CD14-positive monocyte (primary cell): ENCODE measurements around the gene TMC6. TPM values are rescaled to one million over a fixed set of nuclear protein-coding genes. Genes with fewer than 3 reads are reported as not detected.

Experiments used
- DNase-seq, 3 donors: peaks; one replicate each; pipeline ENCODE4 v3.0.0-alpha.2; 2011 to 2022
- H2AFZ ChIP-seq: 2 replicates; pipeline ENCODE4 v1.6.0; 2012; ENCODE audit warnings: mild to moderate bottlenecking, low read depth, low read length, inconsistent platforms; ENCODE audit not compliant: insufficient read depth, poor library complexity, severe bottlenecking
- H3K27ac ChIP-seq, 2 donors: 1 replicate in 1 of 2; 2 replicates in 1 of 2; pipeline ENCODE4 v1.5.1; 2012 to 2013; ENCODE audit warnings: low read length in 2 of 2, control low read depth in 1 of 2, inconsistent platforms in 1 of 2, low read depth in 1 of 2, mild to moderate bottlenecking in 1 of 2
- H3K27me3 ChIP-seq, 2 donors: one replicate each; pipeline versions ENCODE4 v1.6.0 to v1.6.1; 2011 to 2013; ENCODE audit warnings: low read length in 2 of 2; ENCODE audit not compliant: control insufficient read depth in 2 of 2, insufficient read depth in 2 of 2
- H3K36me3 ChIP-seq, 2 donors: replicated peaks in 1 of 2; 1 replicate in 1 of 2; 2 replicates in 1 of 2; pipeline versions ENCODE4 v1.5.1 to v1.6.1; 2012 to 2013; ENCODE audit warnings: low read length in 2 of 2, control low read depth in 1 of 2, inconsistent platforms in 1 of 2, mild to moderate bottlenecking in 1 of 2; ENCODE audit not compliant: insufficient read depth in 2 of 2, control insufficient read depth in 1 of 2
- H3K4me1 ChIP-seq, 2 donors: 1 replicate in 1 of 2; 2 replicates in 1 of 2; pipeline versions ENCODE4 v1.5.1 to v1.6.1; 2012 to 2013; ENCODE audit warnings: low read length in 2 of 2, control low read depth in 1 of 2, inconsistent platforms in 1 of 2, mild to moderate bottlenecking in 1 of 2, moderate library complexity in 1 of 2; ENCODE audit not compliant: insufficient read depth in 2 of 2, control insufficient read depth in 1 of 2
- H3K4me2 ChIP-seq: replicated peaks from 2 replicates; pipeline ENCODE3; 2012; ENCODE audit warnings: low read length, moderate library complexity, mild to moderate bottlenecking; ENCODE audit not compliant: poor library complexity, severe bottlenecking; ENCODE audit errors: extremely low read depth
- H3K4me3 ChIP-seq, 3 experiments: fragments of 200-600 bp in 1 of 3; sonication (generic) in 1 of 3; replicated peaks in 1 of 3; 1 replicate in 2 of 3; 2 replicates in 1 of 3; pipeline ENCODE4 v1.5.1; 2011 to 2013; ENCODE audit warnings: low read length in 3 of 3, mild to moderate bottlenecking in 3 of 3, control low read depth in 2 of 3, low read depth in 2 of 3, inconsistent platforms in 1 of 3, moderate library complexity in 1 of 3
- H3K79me2 ChIP-seq: 2 replicates; pipeline ENCODE4 v1.6.0; 2012; ENCODE audit warnings: mild to moderate bottlenecking, control low read depth, inconsistent platforms, low read length, moderate library complexity; ENCODE audit not compliant: insufficient read depth
- H3K9ac ChIP-seq: 2 replicates; pipeline ENCODE4 v1.6.0; 2017; ENCODE audit warnings: low read length, mild to moderate bottlenecking; ENCODE audit not compliant: insufficient read depth, poor library complexity, severe bottlenecking
- H3K9me3 ChIP-seq, 2 donors: replicated peaks in 1 of 2; 1 replicate in 1 of 2; 2 replicates in 1 of 2; pipeline versions ENCODE4 v1.5.1 to v1.6.1; 2012 to 2013; ENCODE audit warnings: low read length in 2 of 2, control low read depth in 1 of 2; ENCODE audit not compliant: control insufficient read depth in 1 of 2, insufficient read depth in 1 of 2
- H4K20me1 ChIP-seq: 2 replicates; pipeline ENCODE4 v1.6.0; 2012; ENCODE audit warnings: mild to moderate bottlenecking, low read length, control low read depth, moderate library complexity; ENCODE audit not compliant: insufficient read depth
- H3K27ac Mint-ChIP-seq, 7 donors: one replicate each; pipeline ENCODE4 v1.8.0; 2020; ENCODE audit warnings: mild to moderate bottlenecking in 7 of 7, mixed read lengths in 7 of 7, moderate library complexity in 6 of 7, inconsistent platforms in 2 of 7
- H3K27me3 Mint-ChIP-seq, 3 donors: one replicate each; pipeline ENCODE4 v1.8.0; 2021 to 2022; ENCODE audit warnings: low read depth in 3 of 3, mild to moderate bottlenecking in 3 of 3, mixed read lengths in 3 of 3, moderate library complexity in 3 of 3, inconsistent platforms in 1 of 3
- H3K36me3 Mint-ChIP-seq, 2 donors: one replicate each; pipeline ENCODE4 v1.8.0; 2020; ENCODE audit warnings: mixed read lengths in 2 of 2, inconsistent platforms in 1 of 2, mild to moderate bottlenecking in 1 of 2
- H3K4me1 Mint-ChIP-seq: one replicate; pipeline ENCODE4 v1.8.0; 2020; ENCODE audit warnings: mild to moderate bottlenecking, mixed read lengths
- H3K4me3 Mint-ChIP-seq, 2 donors: one replicate each; pipeline ENCODE4 v1.8.0; 2020; ENCODE audit warnings: mild to moderate bottlenecking in 2 of 2, mixed read lengths in 2 of 2, moderate library complexity in 1 of 2
- H3K9me3 Mint-ChIP-seq, 7 donors: one replicate each; pipeline ENCODE4 v1.8.0; 2020 to 2022; ENCODE audit warnings: mixed read lengths in 7 of 7, mild to moderate bottlenecking in 6 of 7, moderate library complexity in 6 of 7, inconsistent platforms in 2 of 7
- CTCF ChIP-seq: fragments of 200-600 bp; IDR thresholded peaks from one replicate; pipeline ENCODE4 v1.8.0; 2022; ENCODE audit warnings: antibody characterized with exemption, mild to moderate bottlenecking
- WGBS: methylation state at CpG from one replicate; pipeline ENCODE4 v1.1.5; 2013; ENCODE audit warnings: missing lambda C conversion rate; ENCODE audit not compliant: insufficient coverage; 5-methylcytosine and 5-hydroxymethylcytosine counted together
- intact Hi-C, 2 donors: fragments of 100-400 bp; cut with micrococcal nuclease; formaldehyde crosslinking; loops; one replicate each; pipeline versions ENCODE4 v1.15.0 to v1.15.1; 2023
- polyA plus RNA-seq, 3 donors: library from polyadenylated mRNA; depleted of rRNA in 1 of 3; unstranded in 2 of 3; stranded (reverse) in 1 of 3; fragments of 300-500 nt in 2 of 3; fragments of >200 nt in 1 of 3; fragmentation: Illumina TruSeq in 2 of 3; gene quantifications; 1 replicate in 2 of 3; 2 replicates in 1 of 3; pipeline ENCODE4 v1.2.3, GENCODE V29; 2012 to 2021

The TMC6 gene
- polyA plus RNA-seq, 3 donors: 60.1 to 107 (median 79.2) TPM

- peak overlapping the region; percentile 76 for H3K4me2 ChIP-seq
- H3K36me3 ChIP-seq: peaks cover 11 to 16% of the 10 kb centered on the region in 2 donors
- no peak for TF ChIP-seq CTCF
- peak overlapping the region; percentile 27 to 72 for H3K27ac ChIP-seq
- H3K9me3 ChIP-seq: no peaks in the 10 kb centered on the region
- H3K27me3 ChIP-seq: no peaks in the 10 kb centered on the region
- peaks cover 27 to 37% of the 10 kb centered on the region in 2 donors for H3K36me3 Mint-ChIP-seq
- peaks cover 29% of the 10 kb centered on the region for H4K20me1 ChIP-seq
- peaks cover 39% of the 10 kb centered on the region for H3K79me2 ChIP-seq
- H3K27me3 Mint-ChIP-seq: peaks cover 0 to 2% (median 1%) of the 10 kb centered on the region in 3 donors
- H3K9ac ChIP-seq: peak overlapping the region; percentile 86
- H3K4me3 Mint-ChIP-seq: peak overlapping the region; percentile 84 to 88
- peak overlapping the region; percentile 85 to 92 (median 86) for H3K4me3 ChIP-seq
- WGBS: 26% methylated on average over 11 of the region's 38 CpGs
- H3K27ac Mint-ChIP-seq: peak overlapping the region in 6 of 7 donors; percentile 6 to 82 (median 31)
- H3K4me1 ChIP-seq: peaks cover 56% of the 10 kb centered on the region in 2 donors
- no peak overlapping the region for H2AFZ ChIP-seq
- intact Hi-C loops: no loop called here
- no peaks in the 10 kb centered on the region for H3K9me3 Mint-ChIP-seq
- peak in 1 of 3 donors; percentile 41 for DNase-seq
- H3K4me1 Mint-ChIP-seq: peaks cover 54% of the 10 kb centered on the region
These were observed 40.6 kb upstream of the TMC6 start for GRCh38 chr17:78168903-78169793.

- Mint-ChIP-seq H3K27me3 (peaks cover 0 to 4% (median 1%) of the 10 kb centered on the region in 3 donors), H3K4me3 (peak within 1 kb of the TSS; percentile 84 to 88), H3K36me3 (peaks cover 22 to 31% of the 10 kb centered on the region in 2 donors), H3K4me1 (peaks cover 50% of the 10 kb centered on the region), H3K27ac (peak within 1 kb of the TSS in 5 of 7 donors; percentile 11 to 82 (median 57)), H3K9me3 (no peaks in the 10 kb centered on the region)
- Histone ChIP-seq H3K9ac (peak within 1 kb of the TSS; percentile 86), H3K27ac (peak within 1 kb of the TSS; percentile 27 to 72), H4K20me1 (peaks cover 29% of the 10 kb centered on the region), H2AFZ (peak within 1 kb of the TSS; percentile 69), H3K27me3 (no peaks in the 10 kb centered on the region), H3K4me3 (peak within 1 kb of the TSS; percentile 85 to 92 (median 86)), H3K79me2 (peaks cover 39% of the 10 kb centered on the region), H3K36me3 (peaks cover 11 to 16% of the 10 kb centered on the region in 2 donors), H3K4me1 (peaks cover 48% of the 10 kb centered on the region in 2 donors), H3K9me3 (no peaks in the 10 kb centered on the region), H3K4me2 (peak within 1 kb of the TSS; percentile 76)
- DNase-seq: peak; percentile 73 to 78 (median 76)
- intact Hi-C loops: no loop called here
- under 1% methylated on average over 84 of the region's 84 CpGs for WGBS
- TF ChIP-seq CTCF: no peak
These were observed 39.8 kb upstream of the TMC6 start, which contains the start of gene SYNGR2 for GRCh38 chr17:78168242-78168902. Gene SYNGR2, plus strand, starts transcription at chr17:78168581. Its CDS starts 36 bp downstream, at chr17:78168617.
